Lower leg skin (tissue), 4 donors: ENCODE data around the gene SYP. TPM values are rescaled to one million over a fixed set of nuclear protein-coding genes. Genes with fewer than 3 reads are reported as not detected.

ENCODE experiments used
- DNase-seq, 2 donors: peaks; one replicate each; pipeline ENCODE4 v3.0.0-alpha.2; 2019; ENCODE audit warnings: low spot score in 2 of 2
- H3K4me3 ChIP-seq: fragments of 200-600 bp; sonication (generic); 2 replicates; pipeline ENCODE4 v1.5.1; 2017; ENCODE audit warnings: mild to moderate bottlenecking, low read depth; ENCODE audit not compliant: poor library complexity, severe bottlenecking
- POLR2A ChIP-seq, 2 donors: fragments of 450-650 bp; IDR thresholded peaks; one replicate each; pipeline ENCODE4 v1.6.1; 2016 to 2017; ENCODE audit warnings: antibody characterized with exemption in 2 of 2, mild to moderate bottlenecking in 1 of 2, moderate library complexity in 1 of 2
- WGBS, 2 donors: methylation state at CpG; one replicate each; pipeline ENCODE4 v1.1.5; 2018; 5-methylcytosine and 5-hydroxymethylcytosine counted together
- intact Hi-C: fragments of 100-400 bp; cut with DNase I; formaldehyde crosslinking; loops from one replicate; pipeline ENCODE4 v1.15.0; 2023; ENCODE audit warnings: low total_unique reads
- total RNA-seq, 4 donors: library from RNA; depleted of rRNA; stranded (reverse); fragments of >200 nt; gene quantifications; one replicate each; pipeline ENCODE4 v1.1.0, GENCODE V29; 2016
- TF ChIP-seq, protein P1 (sequence below), 3 donors: fragments of 450-650 bp; IDR thresholded peaks; one replicate each; pipeline ENCODE4 v1.5.1; 2016; ENCODE audit warnings: antibody characterized with exemption in 3 of 3, mild to moderate bottlenecking in 3 of 3, moderate library complexity in 2 of 3

SYP gene
- total RNA-seq, 4 donors from 2014 or later = 0.88 to 4.8 (median 1.7) TPM

DNA sequence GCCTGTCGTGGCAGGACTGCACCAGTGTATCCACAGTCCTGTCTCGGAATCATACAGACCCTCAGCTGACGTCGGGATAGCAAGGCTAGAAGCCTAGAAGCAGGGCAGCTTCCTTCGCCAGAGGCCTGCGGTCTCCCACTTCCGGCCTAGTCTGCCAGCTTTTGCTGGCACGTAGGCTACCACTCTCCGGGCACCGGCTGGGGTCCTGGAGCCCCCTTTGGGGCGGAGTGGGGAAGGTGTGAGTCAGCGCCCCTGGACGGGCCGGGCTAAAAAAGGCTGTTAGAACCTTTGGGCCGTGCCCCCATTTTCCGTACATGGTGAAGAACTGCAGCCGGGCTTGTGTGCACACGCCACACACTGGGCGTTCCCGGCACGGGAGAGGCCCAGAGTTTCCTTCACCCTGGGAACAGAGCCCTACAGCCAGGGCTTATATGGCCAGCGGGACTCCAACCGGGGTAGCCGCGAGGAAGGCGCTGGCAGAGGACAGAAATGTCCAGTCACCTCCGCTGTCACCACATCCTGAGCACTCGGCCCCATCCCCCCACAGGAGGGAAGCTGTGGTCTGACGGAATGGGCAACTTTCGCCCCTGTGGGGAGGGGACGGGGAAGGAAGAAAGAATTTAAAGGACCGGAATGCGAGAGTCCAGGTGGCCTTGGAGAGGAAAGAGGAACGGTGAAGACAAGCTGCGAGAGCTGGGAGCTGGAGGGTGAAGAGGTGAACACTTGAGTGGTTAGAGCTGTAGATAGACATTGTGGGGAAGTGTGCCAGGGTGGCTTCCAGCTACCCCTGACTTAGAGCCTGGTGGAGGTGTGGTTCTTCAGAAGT lies 32.9 kb downstream of the SYP start:
- intact Hi-C loops = no loop called here
- peak in 1 of 2 donors; percentile 94 for DNase-seq
- TF ChIP-seq, protein P1, sequence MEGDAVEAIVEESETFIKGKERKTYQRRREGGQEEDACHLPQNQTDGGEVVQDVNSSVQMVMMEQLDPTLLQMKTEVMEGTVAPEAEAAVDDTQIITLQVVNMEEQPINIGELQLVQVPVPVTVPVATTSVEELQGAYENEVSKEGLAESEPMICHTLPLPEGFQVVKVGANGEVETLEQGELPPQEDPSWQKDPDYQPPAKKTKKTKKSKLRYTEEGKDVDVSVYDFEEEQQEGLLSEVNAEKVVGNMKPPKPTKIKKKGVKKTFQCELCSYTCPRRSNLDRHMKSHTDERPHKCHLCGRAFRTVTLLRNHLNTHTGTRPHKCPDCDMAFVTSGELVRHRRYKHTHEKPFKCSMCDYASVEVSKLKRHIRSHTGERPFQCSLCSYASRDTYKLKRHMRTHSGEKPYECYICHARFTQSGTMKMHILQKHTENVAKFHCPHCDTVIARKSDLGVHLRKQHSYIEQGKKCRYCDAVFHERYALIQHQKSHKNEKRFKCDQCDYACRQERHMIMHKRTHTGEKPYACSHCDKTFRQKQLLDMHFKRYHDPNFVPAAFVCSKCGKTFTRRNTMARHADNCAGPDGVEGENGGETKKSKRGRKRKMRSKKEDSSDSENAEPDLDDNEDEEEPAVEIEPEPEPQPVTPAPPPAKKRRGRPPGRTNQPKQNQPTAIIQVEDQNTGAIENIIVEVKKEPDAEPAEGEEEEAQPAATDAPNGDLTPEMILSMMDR (IDR thresholded peaks at IDR 0.05) = no peak
- TF ChIP-seq POLR2A (IDR thresholded peaks at IDR 0.05) = no peak
- WGBS, 2 donors = 17 to 42% methylated on average over 20 to 29 of the region's 35 CpGs
- H3K4me3 ChIP-seq = no peak overlapping the region

DNA sequence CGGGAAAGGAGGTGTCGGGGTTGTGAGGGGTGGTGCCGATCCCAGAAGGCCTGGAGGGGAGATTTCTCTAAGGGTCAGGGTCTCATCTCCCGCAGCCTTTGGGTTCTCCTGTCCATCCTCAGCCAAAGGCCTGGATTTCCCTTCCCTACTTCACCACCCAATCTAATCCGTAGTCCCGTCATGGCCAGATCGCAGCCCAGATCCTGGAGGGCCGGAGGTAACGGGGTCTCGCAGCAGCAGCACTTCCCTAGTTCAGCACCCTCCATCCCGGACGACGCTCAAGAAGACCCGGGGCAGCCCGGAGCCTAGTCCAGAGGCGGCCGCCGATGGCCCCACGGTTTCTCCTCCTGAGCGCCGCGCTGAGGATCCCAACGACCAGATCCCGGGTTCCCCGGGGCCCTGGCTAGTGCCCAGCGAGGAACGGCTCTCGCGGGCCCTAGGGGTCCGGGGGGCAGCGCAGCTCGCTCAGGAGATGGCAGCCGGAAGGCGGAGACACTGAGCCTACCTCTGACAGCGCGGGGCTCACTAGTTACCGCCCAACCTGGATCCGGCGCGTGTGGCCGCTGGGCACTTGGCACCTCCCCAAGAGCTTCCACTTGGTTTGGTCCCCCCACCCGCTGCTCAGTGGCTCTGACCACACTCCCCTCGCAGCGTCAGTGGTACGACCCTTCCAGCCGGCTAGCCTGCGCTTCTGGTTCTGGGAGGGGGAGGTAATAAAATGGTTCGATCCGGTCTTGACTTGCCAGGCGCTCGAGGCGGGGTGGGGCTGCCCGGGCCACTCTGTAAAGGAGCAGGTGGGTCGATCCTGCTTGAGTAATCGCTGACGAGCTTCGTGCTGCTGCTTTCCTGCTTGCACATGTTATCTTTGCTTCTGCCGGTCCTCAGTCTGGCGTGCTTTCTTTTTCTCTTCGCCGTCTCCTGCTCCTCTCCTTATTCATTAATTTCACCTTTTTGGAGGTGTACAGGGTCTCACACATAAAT lies 33.8 kb downstream of the SYP start:
- H3K4me3 ChIP-seq = no peak overlapping the region
- WGBS, 2 donors = 10 to 53% methylated on average over 19 to 61 of the region's 61 CpGs
- TF ChIP-seq, protein P1 (IDR thresholded peaks at IDR 0.05) = no peak
- no peak for TF ChIP-seq POLR2A (IDR thresholded peaks at IDR 0.05)
- intact Hi-C loops = no loop called here
- peak; percentile 71 to 95 for DNase-seq

DNA sequence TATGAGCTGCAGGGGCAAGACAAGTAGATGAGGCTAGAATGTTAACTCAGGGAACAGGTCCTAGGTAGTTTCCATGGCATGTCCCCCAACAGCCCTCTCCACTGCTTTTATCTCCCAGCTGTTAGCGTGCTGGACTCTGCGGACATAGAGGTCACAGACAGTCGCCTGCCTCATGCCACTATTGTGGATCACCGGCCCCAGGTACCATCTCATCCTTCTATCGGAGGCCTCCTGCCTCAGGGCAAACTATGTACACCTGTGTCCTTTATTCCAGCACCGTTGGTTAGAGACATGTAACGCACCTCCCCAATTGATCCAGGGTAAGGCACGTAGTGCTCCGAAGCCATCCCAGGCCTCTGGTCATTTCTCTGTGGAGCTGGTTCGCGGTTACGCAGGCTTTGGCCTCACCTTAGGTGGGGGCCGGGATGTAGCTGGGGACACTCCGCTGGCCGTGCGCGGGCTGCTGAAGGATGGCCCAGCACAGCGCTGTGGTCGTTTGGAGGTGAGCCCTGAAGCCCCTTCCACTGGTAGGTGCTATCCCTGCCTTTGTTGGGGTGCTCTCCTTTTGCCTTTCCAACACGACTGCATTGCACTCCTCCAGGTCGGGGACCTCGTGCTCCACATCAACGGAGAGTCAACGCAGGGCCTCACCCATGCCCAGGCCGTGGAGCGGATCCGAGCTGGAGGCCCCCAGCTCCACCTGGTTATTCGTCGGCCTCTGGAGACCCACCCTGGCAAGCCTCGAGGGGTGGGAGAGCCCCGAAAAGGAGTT lies 35.2 kb downstream of the SYP start:
- no peak for TF ChIP-seq POLR2A (IDR thresholded peaks at IDR 0.05)
- TF ChIP-seq, protein P1 (IDR thresholded peaks at IDR 0.05) = no peak
- WGBS, 2 donors = 53 to 81% methylated on average over 18 to 23 of the region's 31 CpGs
- H3K4me3 ChIP-seq = no peak overlapping the region
- no peak for DNase-seq
- intact Hi-C loops = no loop called here

DNA sequence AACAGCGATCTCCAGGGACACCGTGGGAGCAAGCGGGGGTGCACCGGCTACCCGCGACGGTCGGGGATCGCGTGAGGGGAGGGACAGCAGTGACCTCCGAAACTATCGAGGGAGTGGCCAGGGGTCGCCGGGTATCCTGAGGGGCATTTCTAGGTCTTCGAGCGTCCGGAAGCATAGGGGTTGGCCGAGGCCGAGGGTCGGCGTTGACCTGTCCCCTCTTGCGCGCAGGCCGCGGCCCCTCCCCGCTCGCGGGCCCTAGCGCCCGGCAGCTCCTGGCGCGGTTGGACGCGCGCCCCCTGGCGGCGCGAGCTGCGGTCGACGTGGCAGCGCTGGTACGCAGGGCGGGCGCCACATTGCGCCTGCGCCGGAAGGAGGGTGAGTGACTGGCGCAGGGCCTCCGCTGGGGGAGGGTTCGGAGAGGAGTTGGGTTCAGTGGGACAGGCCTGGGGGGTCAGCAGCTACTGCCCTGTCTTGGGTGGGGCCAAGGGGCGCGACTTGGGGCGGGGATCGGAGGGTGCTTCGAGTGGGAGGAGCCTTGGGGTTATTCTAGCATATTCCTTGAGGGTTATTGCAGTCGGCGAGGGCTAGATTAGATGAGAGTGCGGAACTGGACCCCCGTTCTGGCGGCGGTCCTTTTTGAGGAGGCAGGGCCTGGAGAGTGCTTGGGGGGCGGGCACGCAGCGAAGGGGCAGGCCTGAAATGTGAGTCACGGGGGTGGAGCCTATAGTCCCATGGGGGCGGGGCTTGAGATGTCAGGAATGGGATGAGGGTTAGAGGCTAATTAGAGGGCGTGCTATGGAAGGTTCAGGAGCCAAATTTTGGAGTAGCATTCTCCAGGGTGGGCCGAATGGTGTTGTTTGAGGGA lies 36.2 kb downstream of the SYP start:
- intact Hi-C loops = no loop called here
- peak; percentile 89 to 97 for DNase-seq
- TF ChIP-seq, protein P1 (IDR thresholded peaks at IDR 0.05) = no peak
- TF ChIP-seq POLR2A (IDR thresholded peaks at IDR 0.05) = no peak
- no peak overlapping the region for H3K4me3 ChIP-seq
- WGBS, 2 donors = 2 to 48% methylated on average over 11 to 69 of the region's 69 CpGs
